Activated naive CD8-positive, alpha-beta T cell treated with anti-CD3 and anti-CD28 coated beads, Interleukin-2, amount 50 U/mL, for 24 hours (primary cell): ENCODE results near the gene RAPGEF4.
"Not testable (repeated sequence)": the region's sequence is repeated elsewhere in the genome, so short reads cannot be mapped to it uniquely, and the experiment has no call there.

Experiments
- ATAC-seq: fragments of 150-1000 bp; cut with Tn5 transposase; one replicate; pipeline ENCODE4 v1.10.0; 2021
- DNase-seq: peaks from one replicate; pipeline ENCODE4 v3.0.0; 2021
- H3K27ac Mint-ChIP-seq: one replicate; pipeline ENCODE4 v1.8.0; 2021; ENCODE audit warnings: mild to moderate bottlenecking, mixed read lengths
- H3K27me3 Mint-ChIP-seq: one replicate; pipeline ENCODE4 v1.8.0; 2021; ENCODE audit warnings: mixed read lengths
- H3K36me3 Mint-ChIP-seq: one replicate; pipeline ENCODE4 v1.8.0; 2021; ENCODE audit warnings: low read depth, mixed read lengths
- H3K4me1 Mint-ChIP-seq: one replicate; pipeline ENCODE4 v1.8.0; 2021; ENCODE audit warnings: mixed read lengths
- H3K4me3 Mint-ChIP-seq: one replicate; pipeline ENCODE4 v1.8.0; 2021; ENCODE audit warnings: mild to moderate bottlenecking, moderate library complexity, mixed read lengths
- H3K9me3 Mint-ChIP-seq: one replicate; pipeline ENCODE4 v1.8.0; 2021; ENCODE audit warnings: mixed read lengths

RAPGEF4 gene

GRCh38 chr2:172775319-172775718 lies 39.7 kb downstream of the RAPGEF4 start:
- no peaks in the 10 kb centered on the region for H3K4me1 Mint-ChIP-seq
- H3K36me3 Mint-ChIP-seq, result no peaks in the 10 kb centered on the region
- no peak for ATAC-seq
- H3K27ac Mint-ChIP-seq, result no peak overlapping the region
- peaks cover 13% of the 10 kb centered on the region for H3K27me3 Mint-ChIP-seq
- no peak overlapping the region for H3K4me3 Mint-ChIP-seq
- H3K9me3 Mint-ChIP-seq, result no peaks in the 10 kb centered on the region
- no peak for DNase-seq

- Mint-ChIP-seq H3K27me3 (peaks cover 13% of the 10 kb centered on the region), H3K4me1 (no peaks in the 10 kb centered on the region), H3K27ac (no peak overlapping the region), H3K36me3 (no peaks in the 10 kb centered on the region), H3K9me3 (no peaks in the 10 kb centered on the region), H3K4me3 (no peak overlapping the region)
- ATAC-seq, result no peak
- no peak for DNase-seq
Observed at GRCh38 chr2:172777431-172777830, 41.8 kb downstream of the RAPGEF4 start.

- no peak for DNase-seq
- H3K9me3 Mint-ChIP-seq, result no peaks in the 10 kb centered on the region
- no peak overlapping the region for H3K27ac Mint-ChIP-seq
- ATAC-seq, result no peak
- H3K4me1 Mint-ChIP-seq, result no peaks in the 10 kb centered on the region
- H3K36me3 Mint-ChIP-seq, result no peaks in the 10 kb centered on the region
- peaks cover 10% of the 10 kb centered on the region for H3K27me3 Mint-ChIP-seq
- no peak overlapping the region for H3K4me3 Mint-ChIP-seq
Observed at GRCh38 chr2:172782506-172783164, 47.0 kb downstream of the RAPGEF4 start.

- ATAC-seq (no peak), DNase-seq (no peak)
- no peaks in the 10 kb centered on the region for H3K36me3 Mint-ChIP-seq
- no peaks in the 10 kb centered on the region for H3K4me1 Mint-ChIP-seq
- no peak overlapping the region for H3K27ac Mint-ChIP-seq
- H3K4me3 Mint-ChIP-seq, result no peak overlapping the region
- no peaks in the 10 kb centered on the region for H3K9me3 Mint-ChIP-seq
- peaks cover 10% of the 10 kb centered on the region for H3K27me3 Mint-ChIP-seq
Observed at GRCh38 chr2:172783165-172783898, 47.7 kb downstream of the RAPGEF4 start.

- H3K36me3 Mint-ChIP-seq, result no peaks in the 10 kb centered on the region
- no peak overlapping the region for H3K4me3 Mint-ChIP-seq
- H3K4me1 Mint-ChIP-seq, result no peaks in the 10 kb centered on the region
- H3K9me3 Mint-ChIP-seq, result no peaks in the 10 kb centered on the region
- peaks cover 2% of the 10 kb centered on the region for H3K27me3 Mint-ChIP-seq
- H3K27ac Mint-ChIP-seq, result no peak overlapping the region
- DNase-seq (no peak), ATAC-seq (no peak)
Observed at GRCh38 chr2:172788871-172789270, 53.2 kb downstream of the RAPGEF4 start.

- H3K9me3 Mint-ChIP-seq, result no peaks in the 10 kb centered on the region
- H3K4me1 Mint-ChIP-seq, result no peaks in the 10 kb centered on the region
- ATAC-seq (no peak), DNase-seq (no peak)
- H3K27ac Mint-ChIP-seq, result no peak overlapping the region
- no peak overlapping the region for H3K4me3 Mint-ChIP-seq
- H3K36me3 Mint-ChIP-seq, result no peaks in the 10 kb centered on the region
- H3K27me3 Mint-ChIP-seq, result peaks cover 2% of the 10 kb centered on the region
Observed at GRCh38 chr2:172790404-172790803, 54.8 kb downstream of the RAPGEF4 start.

- H3K27me3 Mint-ChIP-seq, result no peaks in the 10 kb centered on the region
- DNase-seq, result no peak
- no peaks in the 10 kb centered on the region for H3K4me1 Mint-ChIP-seq
- no peaks in the 10 kb centered on the region for H3K36me3 Mint-ChIP-seq
- H3K4me3 Mint-ChIP-seq, result no peak overlapping the region
- no peak for ATAC-seq
- no peaks in the 10 kb centered on the region for H3K9me3 Mint-ChIP-seq
- no peak overlapping the region for H3K27ac Mint-ChIP-seq
Observed at GRCh38 chr2:172791953-172792352, 56.3 kb downstream of the RAPGEF4 start.

GRCh38 chr2:172792711-172793110 lies 57.1 kb downstream of the RAPGEF4 start:
- no peak for DNase-seq
- Mint-ChIP-seq H3K9me3 (no peaks in the 10 kb centered on the region), H3K36me3 (no peaks in the 10 kb centered on the region), H3K4me1 (no peaks in the 10 kb centered on the region), H3K27me3 (no peaks in the 10 kb centered on the region), H3K4me3 (no peak overlapping the region), H3K27ac (no peak overlapping the region)
- ATAC-seq, result no peak

GRCh38 chr2:172803308-172803707 lies 67.7 kb downstream of the RAPGEF4 start:
- not testable (repeated sequence) for H3K36me3 Mint-ChIP-seq, ATAC-seq, H3K27ac Mint-ChIP-seq, H3K4me3 Mint-ChIP-seq, H3K4me1 Mint-ChIP-seq, DNase-seq, H3K27me3 Mint-ChIP-seq
- peaks cover 24% of the 10 kb centered on the region for H3K9me3 Mint-ChIP-seq

- Mint-ChIP-seq H3K4me1 (no peaks in the 10 kb centered on the region), H3K27ac (no peak overlapping the region), H3K9me3 (peaks cover 24% of the 10 kb centered on the region), H3K4me3 (no peak overlapping the region), H3K27me3 (no peaks in the 10 kb centered on the region), H3K36me3 (peaks cover 2% of the 10 kb centered on the region)
- ATAC-seq (no peak), DNase-seq (no peak)
Observed at GRCh38 chr2:172804423-172804822, 68.8 kb downstream of the RAPGEF4 start.

GRCh38 chr2:172806493-172806892 lies 70.8 kb downstream of the RAPGEF4 start:
- no peak overlapping the region for H3K4me3 Mint-ChIP-seq
- peaks cover 24% of the 10 kb centered on the region for H3K9me3 Mint-ChIP-seq
- no peaks in the 10 kb centered on the region for H3K27me3 Mint-ChIP-seq
- H3K27ac Mint-ChIP-seq, result no peak overlapping the region
- no peaks in the 10 kb centered on the region for H3K4me1 Mint-ChIP-seq
- DNase-seq (no peak), ATAC-seq (no peak)
- H3K36me3 Mint-ChIP-seq, result peaks cover 2% of the 10 kb centered on the region

- no peaks in the 10 kb centered on the region for H3K4me1 Mint-ChIP-seq
- H3K27ac Mint-ChIP-seq, result no peak overlapping the region
- ATAC-seq (no peak), DNase-seq (no peak)
- no peaks in the 10 kb centered on the region for H3K27me3 Mint-ChIP-seq
- peaks cover 2% of the 10 kb centered on the region for H3K36me3 Mint-ChIP-seq
- H3K4me3 Mint-ChIP-seq, result no peak overlapping the region
- peaks cover 21% of the 10 kb centered on the region for H3K9me3 Mint-ChIP-seq
Observed at GRCh38 chr2:172806996-172807395, 71.4 kb downstream of the RAPGEF4 start.

GRCh38 chr2:172808156-172808555 lies 72.5 kb downstream of the RAPGEF4 start:
- no peaks in the 10 kb centered on the region for H3K27me3 Mint-ChIP-seq
- no peaks in the 10 kb centered on the region for H3K4me1 Mint-ChIP-seq
- no peak overlapping the region for H3K27ac Mint-ChIP-seq
- DNase-seq, result no peak
- ATAC-seq, result no peak
- no peaks in the 10 kb centered on the region for H3K36me3 Mint-ChIP-seq
- peaks cover 10% of the 10 kb centered on the region for H3K9me3 Mint-ChIP-seq
- H3K4me3 Mint-ChIP-seq, result no peak overlapping the region

GRCh38 chr2:172811027-172811426 lies 75.4 kb downstream of the RAPGEF4 start:
- no peak for ATAC-seq
- no peak for DNase-seq
- no peaks in the 10 kb centered on the region for H3K27me3 Mint-ChIP-seq
- H3K4me1 Mint-ChIP-seq, result no peaks in the 10 kb centered on the region
- no peak overlapping the region for H3K4me3 Mint-ChIP-seq
- no peaks in the 10 kb centered on the region for H3K36me3 Mint-ChIP-seq
- H3K27ac Mint-ChIP-seq, result no peak overlapping the region
- H3K9me3 Mint-ChIP-seq, result no peaks in the 10 kb centered on the region

- H3K4me1 Mint-ChIP-seq, result no peaks in the 10 kb centered on the region
- no peaks in the 10 kb centered on the region for H3K9me3 Mint-ChIP-seq
- no peak overlapping the region for H3K4me3 Mint-ChIP-seq
- no peaks in the 10 kb centered on the region for H3K36me3 Mint-ChIP-seq
- ATAC-seq, result no peak
- no peaks in the 10 kb centered on the region for H3K27me3 Mint-ChIP-seq
- H3K27ac Mint-ChIP-seq, result no peak overlapping the region
- no peak for DNase-seq
Observed at GRCh38 chr2:172812158-172812744, 76.6 kb downstream of the RAPGEF4 start.
